GM21619 (cell line): ENCODE measurements around the gene TIMM50.

ENCODE experiments used
- ATAC-seq: cut with Tn5 transposase; IDR thresholded peaks from one replicate; pipeline ENCODE4 v1.9.1; 2021; ENCODE audit not compliant: unreplicated experiment

The TIMM50 gene

GRCh38 chr19:39525205-39525604 is 44.6 kb downstream of the TIMM50 start:
- ATAC-seq = no peak

GRCh38 chr19:39531834-39532232 is 51.2 kb downstream of the TIMM50 start:
- ATAC-seq = no peak

GRCh38 chr19:39532233-39533002 is 51.8 kb downstream of the TIMM50 start, which contains the start of gene EID2B:
TSS of gene EID2B (minus strand) at chr19:39532852. CDS start at chr19:39532802, 50 bp downstream.
- ATAC-seq = peak; percentile 85

- ATAC-seq = no peak
Observed at GRCh38 chr19:39533003-39533512, 52.4 kb downstream of the TIMM50 start.

- ATAC-seq = no peak
Observed at GRCh38 chr19:39533791-39534190, 53.2 kb downstream of the TIMM50 start.

- no peak for ATAC-seq
Observed at GRCh38 chr19:39539165-39539517, 58.5 kb downstream of the TIMM50 start.

GRCh38 chr19:39539518-39540332 is 59.1 kb downstream of the TIMM50 start, which contains the start of gene EID2:
TSS of gene EID2 (minus strand) at chr19:39540161. CDS start at chr19:39540079, 82 bp downstream.
- ATAC-seq = peak; percentile 85

GRCh38 chr19:39540333-39540673 is 59.7 kb downstream of the TIMM50 start:
- no peak for ATAC-seq
